NCI-H2227 treated with DMSO at 0.1 percent for 48 hours (cell line): ENCODE data around the gene PRMT6.
"Not testable (repeated sequence)": the region's sequence is repeated elsewhere in the genome, so short reads cannot be mapped to it uniquely, and the experiment has no call there.

Experiments used
- DNase-seq: peaks from one replicate; lab custom pipeline; 2025; lab: John Stamatoyannopoulos, UW

PRMT6 gene

GRCh38 chr1:107093395-107093794 lies 36.9 kb downstream of the PRMT6 start:
- not testable (repeated sequence) for DNase-seq

- no peak for DNase-seq
Observed at GRCh38 chr1:107095647-107096046, 39.2 kb downstream of the PRMT6 start.

DNA sequence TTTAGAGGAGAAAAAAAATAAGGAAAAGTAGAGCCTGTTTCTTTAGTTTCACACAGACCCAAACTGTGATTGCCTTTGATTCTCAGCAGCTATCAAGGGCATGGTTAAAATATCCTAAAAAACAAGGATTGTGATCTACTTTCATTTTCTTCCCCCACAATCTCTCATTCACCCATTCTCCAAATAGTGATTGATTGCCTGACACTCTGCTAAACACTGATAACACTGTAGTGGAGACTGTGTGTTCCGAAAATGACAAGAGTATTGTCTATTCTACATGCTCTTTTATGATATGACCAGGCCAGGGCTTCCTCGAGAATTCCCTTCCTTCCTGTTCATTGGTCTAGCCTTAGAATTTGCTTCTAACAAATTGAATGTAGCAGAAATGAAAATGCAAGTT lies 40.2 kb downstream of the PRMT6 start:
- no peak for DNase-seq

GRCh38 chr1:107098961-107099360 lies 42.5 kb downstream of the PRMT6 start:
- DNase-seq: no peak

- no peak for DNase-seq
Observed at GRCh38 chr1:107100331-107100984, 44.0 kb downstream of the PRMT6 start.

DNA sequence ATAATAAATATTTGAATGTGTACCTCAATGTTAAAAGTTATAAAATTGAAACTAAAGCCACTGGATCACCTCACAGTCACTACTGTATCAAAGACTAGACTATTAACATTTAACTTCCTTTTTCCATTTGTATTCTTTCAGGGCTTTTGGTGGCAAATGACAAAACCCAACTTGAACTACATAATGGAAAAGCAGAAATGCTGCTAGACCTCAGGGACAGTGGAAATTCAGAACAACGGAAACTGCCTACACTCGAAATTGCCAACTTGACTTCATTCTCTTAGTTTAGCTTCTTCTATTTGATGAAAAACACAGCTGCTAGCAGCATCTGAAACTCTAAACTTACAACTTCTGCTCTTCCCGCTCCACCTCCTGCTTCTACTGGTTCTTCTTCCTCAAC lies 49.4 kb downstream of the PRMT6 start:
- no peak for DNase-seq
